ENCODE data around the gene THSD8. TPM values are rescaled to one million over a fixed set of nuclear protein-coding genes. Genes with fewer than 3 reads are reported as not detected.

Gene THSD8
- total and polyA plus RNA-seq, 2 of the 8 experiments (the other 6 are each of a cell fraction or from before 2014, with no cell fraction given), result 8.2 to 42.3 TPM

- TF ChIP-seq MAX (IDR thresholded peaks at IDR 0.05), result peak; percentile 58; the same call in 1 of the 2 replicates
Measured at GRCh38 chr19:12782424-12783290, 19.2 kb upstream of the THSD8 start (continued).

Measured in H1 (cell line).